CD14-positive monocyte (primary cell): ENCODE measurements around the gene AGAP1. TPM values are rescaled to one million over a fixed set of nuclear protein-coding genes. Genes with fewer than 3 reads are reported as not detected.

Experiments
- DNase-seq, 3 donors: peaks; one replicate each; pipeline ENCODE4 v3.0.0-alpha.2; 2011 to 2022
- H2AFZ ChIP-seq: 2 replicates; pipeline ENCODE4 v1.6.0; 2012; ENCODE audit warnings: mild to moderate bottlenecking, low read depth, low read length, inconsistent platforms; ENCODE audit not compliant: insufficient read depth, poor library complexity, severe bottlenecking
- H3K27ac ChIP-seq, 2 donors: 1 replicate in 1 of 2; 2 replicates in 1 of 2; pipeline ENCODE4 v1.5.1; 2012 to 2013; ENCODE audit warnings: low read length in 2 of 2, control low read depth in 1 of 2, inconsistent platforms in 1 of 2, low read depth in 1 of 2, mild to moderate bottlenecking in 1 of 2
- H3K27me3 ChIP-seq, 2 donors: one replicate each; pipeline versions ENCODE4 v1.6.0 to v1.6.1; 2011 to 2013; ENCODE audit warnings: low read length in 2 of 2; ENCODE audit not compliant: control insufficient read depth in 2 of 2, insufficient read depth in 2 of 2
- H3K36me3 ChIP-seq, 2 donors: replicated peaks in 1 of 2; 1 replicate in 1 of 2; 2 replicates in 1 of 2; pipeline versions ENCODE4 v1.5.1 to v1.6.1; 2012 to 2013; ENCODE audit warnings: low read length in 2 of 2, control low read depth in 1 of 2, inconsistent platforms in 1 of 2, mild to moderate bottlenecking in 1 of 2; ENCODE audit not compliant: insufficient read depth in 2 of 2, control insufficient read depth in 1 of 2
- H3K4me1 ChIP-seq, 2 donors: 1 replicate in 1 of 2; 2 replicates in 1 of 2; pipeline versions ENCODE4 v1.5.1 to v1.6.1; 2012 to 2013; ENCODE audit warnings: low read length in 2 of 2, control low read depth in 1 of 2, inconsistent platforms in 1 of 2, mild to moderate bottlenecking in 1 of 2, moderate library complexity in 1 of 2; ENCODE audit not compliant: insufficient read depth in 2 of 2, control insufficient read depth in 1 of 2
- H3K4me2 ChIP-seq: replicated peaks from 2 replicates; pipeline ENCODE3; 2012; ENCODE audit warnings: low read length, moderate library complexity, mild to moderate bottlenecking; ENCODE audit not compliant: poor library complexity, severe bottlenecking; ENCODE audit errors: extremely low read depth
- H3K4me3 ChIP-seq, 3 experiments: fragments of 200-600 bp in 1 of 3; sonication (generic) in 1 of 3; replicated peaks in 1 of 3; 1 replicate in 2 of 3; 2 replicates in 1 of 3; pipeline ENCODE4 v1.5.1; 2011 to 2013; ENCODE audit warnings: low read length in 3 of 3, mild to moderate bottlenecking in 3 of 3, control low read depth in 2 of 3, low read depth in 2 of 3, inconsistent platforms in 1 of 3, moderate library complexity in 1 of 3
- H3K79me2 ChIP-seq: 2 replicates; pipeline ENCODE4 v1.6.0; 2012; ENCODE audit warnings: mild to moderate bottlenecking, control low read depth, inconsistent platforms, low read length, moderate library complexity; ENCODE audit not compliant: insufficient read depth
- H3K9ac ChIP-seq: 2 replicates; pipeline ENCODE4 v1.6.0; 2017; ENCODE audit warnings: low read length, mild to moderate bottlenecking; ENCODE audit not compliant: insufficient read depth, poor library complexity, severe bottlenecking
- H3K9me3 ChIP-seq, 2 donors: replicated peaks in 1 of 2; 1 replicate in 1 of 2; 2 replicates in 1 of 2; pipeline versions ENCODE4 v1.5.1 to v1.6.1; 2012 to 2013; ENCODE audit warnings: low read length in 2 of 2, control low read depth in 1 of 2; ENCODE audit not compliant: control insufficient read depth in 1 of 2, insufficient read depth in 1 of 2
- H4K20me1 ChIP-seq: 2 replicates; pipeline ENCODE4 v1.6.0; 2012; ENCODE audit warnings: mild to moderate bottlenecking, low read length, control low read depth, moderate library complexity; ENCODE audit not compliant: insufficient read depth
- H3K27ac Mint-ChIP-seq, 7 donors: one replicate each; pipeline ENCODE4 v1.8.0; 2020; ENCODE audit warnings: mild to moderate bottlenecking in 7 of 7, mixed read lengths in 7 of 7, moderate library complexity in 6 of 7, inconsistent platforms in 2 of 7
- H3K27me3 Mint-ChIP-seq, 3 donors: one replicate each; pipeline ENCODE4 v1.8.0; 2021 to 2022; ENCODE audit warnings: low read depth in 3 of 3, mild to moderate bottlenecking in 3 of 3, mixed read lengths in 3 of 3, moderate library complexity in 3 of 3, inconsistent platforms in 1 of 3
- H3K36me3 Mint-ChIP-seq, 2 donors: one replicate each; pipeline ENCODE4 v1.8.0; 2020; ENCODE audit warnings: mixed read lengths in 2 of 2, inconsistent platforms in 1 of 2, mild to moderate bottlenecking in 1 of 2
- H3K4me1 Mint-ChIP-seq: one replicate; pipeline ENCODE4 v1.8.0; 2020; ENCODE audit warnings: mild to moderate bottlenecking, mixed read lengths
- H3K4me3 Mint-ChIP-seq, 2 donors: one replicate each; pipeline ENCODE4 v1.8.0; 2020; ENCODE audit warnings: mild to moderate bottlenecking in 2 of 2, mixed read lengths in 2 of 2, moderate library complexity in 1 of 2
- H3K9me3 Mint-ChIP-seq, 7 donors: one replicate each; pipeline ENCODE4 v1.8.0; 2020 to 2022; ENCODE audit warnings: mixed read lengths in 7 of 7, mild to moderate bottlenecking in 6 of 7, moderate library complexity in 6 of 7, inconsistent platforms in 2 of 7
- WGBS: methylation state at CpG from one replicate; pipeline ENCODE4 v1.1.5; 2013; ENCODE audit warnings: missing lambda C conversion rate; ENCODE audit not compliant: insufficient coverage; 5-methylcytosine and 5-hydroxymethylcytosine counted together
- intact Hi-C, 2 donors: fragments of 100-400 bp; cut with micrococcal nuclease; formaldehyde crosslinking; loops; one replicate each; pipeline versions ENCODE4 v1.15.0 to v1.15.1; 2023
- polyA plus RNA-seq, 3 donors: library from polyadenylated mRNA; depleted of rRNA in 1 of 3; unstranded in 2 of 3; stranded (reverse) in 1 of 3; fragments of 300-500 nt in 2 of 3; fragments of >200 nt in 1 of 3; fragmentation: Illumina TruSeq in 2 of 3; gene quantifications; 1 replicate in 2 of 3; 2 replicates in 1 of 3; pipeline ENCODE4 v1.2.3, GENCODE V29; 2012 to 2021
- TF ChIP-seq, protein P1 (sequence below): fragments of 200-600 bp; IDR thresholded peaks from one replicate; pipeline ENCODE4 v1.8.0; 2022; ENCODE audit warnings: antibody characterized with exemption, mild to moderate bottlenecking

The AGAP1 gene
- polyA plus RNA-seq, 3 donors = 0.12 TPM; not detected in 2

DNA sequence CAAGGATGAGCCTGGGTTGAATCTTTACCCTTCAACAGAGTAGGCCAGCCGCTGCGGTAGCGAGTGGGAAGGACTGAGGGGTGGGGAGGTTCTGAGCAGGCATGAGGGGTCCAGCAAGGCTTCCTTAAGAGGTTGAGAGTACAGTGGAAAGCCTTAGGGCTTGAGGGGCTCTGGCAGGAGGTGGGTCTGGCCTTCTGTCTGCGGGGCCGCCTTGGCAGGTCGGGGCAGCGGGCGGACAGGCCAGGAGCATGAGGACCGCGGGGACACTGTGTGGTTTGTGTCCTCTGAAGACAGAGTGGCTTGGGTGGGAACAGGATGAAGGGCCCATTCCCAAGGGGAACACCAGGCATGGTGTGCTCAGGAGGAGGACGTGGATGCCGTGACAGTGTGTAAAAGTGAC is 250.3 kb downstream of the AGAP1 start:
- H3K4me2 ChIP-seq = no peak overlapping the region
- no peaks in the 10 kb centered on the region for H3K9me3 Mint-ChIP-seq
- TF ChIP-seq, protein P1, sequence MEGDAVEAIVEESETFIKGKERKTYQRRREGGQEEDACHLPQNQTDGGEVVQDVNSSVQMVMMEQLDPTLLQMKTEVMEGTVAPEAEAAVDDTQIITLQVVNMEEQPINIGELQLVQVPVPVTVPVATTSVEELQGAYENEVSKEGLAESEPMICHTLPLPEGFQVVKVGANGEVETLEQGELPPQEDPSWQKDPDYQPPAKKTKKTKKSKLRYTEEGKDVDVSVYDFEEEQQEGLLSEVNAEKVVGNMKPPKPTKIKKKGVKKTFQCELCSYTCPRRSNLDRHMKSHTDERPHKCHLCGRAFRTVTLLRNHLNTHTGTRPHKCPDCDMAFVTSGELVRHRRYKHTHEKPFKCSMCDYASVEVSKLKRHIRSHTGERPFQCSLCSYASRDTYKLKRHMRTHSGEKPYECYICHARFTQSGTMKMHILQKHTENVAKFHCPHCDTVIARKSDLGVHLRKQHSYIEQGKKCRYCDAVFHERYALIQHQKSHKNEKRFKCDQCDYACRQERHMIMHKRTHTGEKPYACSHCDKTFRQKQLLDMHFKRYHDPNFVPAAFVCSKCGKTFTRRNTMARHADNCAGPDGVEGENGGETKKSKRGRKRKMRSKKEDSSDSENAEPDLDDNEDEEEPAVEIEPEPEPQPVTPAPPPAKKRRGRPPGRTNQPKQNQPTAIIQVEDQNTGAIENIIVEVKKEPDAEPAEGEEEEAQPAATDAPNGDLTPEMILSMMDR = no peak
- H3K27ac ChIP-seq = no peak overlapping the region
- H3K4me1 Mint-ChIP-seq = no peaks in the 10 kb centered on the region
- no peak overlapping the region for H3K27ac Mint-ChIP-seq
- H3K9ac ChIP-seq = no peak overlapping the region
- H3K4me3 Mint-ChIP-seq = no peak overlapping the region
- H3K36me3 Mint-ChIP-seq = no peaks in the 10 kb centered on the region
- 95% methylated on average over 10 of the region's 12 CpGs for WGBS
- H3K79me2 ChIP-seq = no peaks in the 10 kb centered on the region
- H3K4me3 ChIP-seq = no peak overlapping the region
- H3K27me3 Mint-ChIP-seq = peaks cover 5 to 12% (median 7%) of the 10 kb centered on the region in 3 donors
- no peaks in the 10 kb centered on the region for H3K27me3 ChIP-seq
- no peaks in the 10 kb centered on the region for H3K36me3 ChIP-seq
- H3K9me3 ChIP-seq = no peaks in the 10 kb centered on the region
- DNase-seq = no peak
- H4K20me1 ChIP-seq = no peaks in the 10 kb centered on the region
- H2AFZ ChIP-seq = no peak overlapping the region
- no peaks in the 10 kb centered on the region for H3K4me1 ChIP-seq
- intact Hi-C loops = no loop called here

DNA sequence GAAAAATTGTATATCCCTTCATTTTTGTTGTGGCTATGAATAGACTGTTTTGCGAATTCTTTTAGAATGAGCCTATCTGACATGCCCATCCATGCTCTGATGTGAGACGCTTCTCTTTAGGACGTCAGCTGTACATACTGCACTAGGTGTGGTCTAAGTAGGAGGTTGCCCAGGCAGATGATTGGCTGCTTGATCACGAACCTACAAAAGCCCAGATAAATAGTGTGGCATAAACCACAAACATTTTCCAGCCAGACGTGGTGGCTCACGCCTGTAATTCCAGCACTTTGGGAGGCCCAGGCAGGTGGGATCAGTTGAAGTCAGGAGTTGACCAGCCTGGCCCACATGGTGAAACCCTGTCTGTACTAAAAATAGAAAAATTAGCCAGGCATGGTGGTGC is 251.8 kb downstream of the AGAP1 start:
- Histone ChIP-seq H3K9me3 (no peaks in the 10 kb centered on the region), H4K20me1 (no peaks in the 10 kb centered on the region), H2AFZ (no peak overlapping the region), H3K27me3 (no peaks in the 10 kb centered on the region), H3K36me3 (no peaks in the 10 kb centered on the region), H3K27ac (no peak overlapping the region), H3K4me1 (no peaks in the 10 kb centered on the region), H3K4me3 (no peak overlapping the region), H3K4me2 (no peak overlapping the region), H3K79me2 (no peaks in the 10 kb centered on the region), H3K9ac (no peak overlapping the region)
- H3K4me1 Mint-ChIP-seq = no peaks in the 10 kb centered on the region
- no peaks in the 10 kb centered on the region for H3K9me3 Mint-ChIP-seq
- no peak for DNase-seq
- no peak overlapping the region for H3K4me3 Mint-ChIP-seq
- WGBS = 88% methylated on average over 6 of the region's 6 CpGs
- H3K36me3 Mint-ChIP-seq = no peaks in the 10 kb centered on the region
- peaks cover 5 to 12% (median 10%) of the 10 kb centered on the region in 3 donors for H3K27me3 Mint-ChIP-seq
- intact Hi-C loops = loop anchor here in 1 of 2 donors (5.0 kb wide), 1 partner anchor 148 kb away; no protein-coding TSS in a partner anchor
- TF ChIP-seq, protein P1 = no peak
- no peak overlapping the region for H3K27ac Mint-ChIP-seq
